Eye (tissue), 1 donor: ENCODE results near the gene EPM2A.
A peak's percentile ranks its signal among the peaks of the same experiment; 100 is the strongest.
"Not testable (repeated sequence)": the region's sequence is repeated elsewhere in the genome, so short reads cannot be mapped to it uniquely, and the experiment has no call there.

ENCODE experiments used
- DNase-seq: peaks from one replicate; pipeline ENCODE4 v3.0.0-alpha.2; 2015

Gene EPM2A

GRCh38 chr6:145728444-145729385 lies 6.6 kb downstream of the EPM2A start:
- no peak for DNase-seq

- DNase-seq = no peak
Measured at GRCh38 chr6:145727817-145728388, 7.4 kb downstream of the EPM2A start.

GRCh38 chr6:145725570-145725969 lies 9.8 kb downstream of the EPM2A start:
- DNase-seq = no peak

GRCh38 chr6:145723646-145724045 lies 11.7 kb downstream of the EPM2A start:
- no peak for DNase-seq

GRCh38 chr6:145722190-145722589 lies 13.1 kb downstream of the EPM2A start:
- no peak for DNase-seq

GRCh38 chr6:145721144-145721543 lies 14.2 kb downstream of the EPM2A start:
- DNase-seq = no peak

GRCh38 chr6:145715426-145715825 lies 19.9 kb downstream of the EPM2A start:
- no peak for DNase-seq

- DNase-seq = no peak
Measured at GRCh38 chr6:145714731-145715130, 20.6 kb downstream of the EPM2A start.

GRCh38 chr6:145713773-145714172 lies 21.5 kb downstream of the EPM2A start:
- no peak for DNase-seq

GRCh38 chr6:145711372-145711771 lies 23.9 kb downstream of the EPM2A start:
- DNase-seq = no peak

GRCh38 chr6:145707397-145707796 lies 27.9 kb downstream of the EPM2A start:
- DNase-seq = no peak

GRCh38 chr6:145705561-145705960 lies 29.8 kb downstream of the EPM2A start:
- DNase-seq = no peak

GRCh38 chr6:145704143-145704781 lies 31.1 kb downstream of the EPM2A start:
- peak; percentile 29 for DNase-seq

GRCh38 chr6:145699462-145699861 lies 35.9 kb downstream of the EPM2A start:
- no peak for DNase-seq

- not testable (repeated sequence) for DNase-seq
Measured at GRCh38 chr6:145697401-145697800, 37.9 kb downstream of the EPM2A start.

- DNase-seq = no peak
Measured at GRCh38 chr6:145694083-145694737, 41.1 kb downstream of the EPM2A start.

- DNase-seq = no peak
Measured at GRCh38 chr6:145690969-145691368, 44.4 kb downstream of the EPM2A start.

- no peak for DNase-seq
Measured at GRCh38 chr6:145689529-145689928, 45.8 kb downstream of the EPM2A start.

- no peak for DNase-seq
Measured at GRCh38 chr6:145688493-145688905, 46.8 kb downstream of the EPM2A start.

GRCh38 chr6:145685932-145686331 lies 49.4 kb downstream of the EPM2A start:
- no peak for DNase-seq

- no peak for DNase-seq
Measured at GRCh38 chr6:145681965-145682364, 53.4 kb downstream of the EPM2A start.

GRCh38 chr6:145673504-145673903 lies 61.8 kb downstream of the EPM2A start:
- no peak for DNase-seq

- no peak for DNase-seq
Measured at GRCh38 chr6:145670311-145670710, 65.0 kb downstream of the EPM2A start.
